Measurements from ENCODE around the gene RPL28. TPM values are rescaled to one million over a fixed set of nuclear protein-coding genes. Genes with fewer than 3 reads are reported as not detected.
A peak's percentile ranks its signal among the peaks of the same experiment; 100 is the strongest.

The RPL28 gene
- polyA plus RNA-seq, 4 donors, result 1,338 to 2,360 (median 2,018) TPM

DNA sequence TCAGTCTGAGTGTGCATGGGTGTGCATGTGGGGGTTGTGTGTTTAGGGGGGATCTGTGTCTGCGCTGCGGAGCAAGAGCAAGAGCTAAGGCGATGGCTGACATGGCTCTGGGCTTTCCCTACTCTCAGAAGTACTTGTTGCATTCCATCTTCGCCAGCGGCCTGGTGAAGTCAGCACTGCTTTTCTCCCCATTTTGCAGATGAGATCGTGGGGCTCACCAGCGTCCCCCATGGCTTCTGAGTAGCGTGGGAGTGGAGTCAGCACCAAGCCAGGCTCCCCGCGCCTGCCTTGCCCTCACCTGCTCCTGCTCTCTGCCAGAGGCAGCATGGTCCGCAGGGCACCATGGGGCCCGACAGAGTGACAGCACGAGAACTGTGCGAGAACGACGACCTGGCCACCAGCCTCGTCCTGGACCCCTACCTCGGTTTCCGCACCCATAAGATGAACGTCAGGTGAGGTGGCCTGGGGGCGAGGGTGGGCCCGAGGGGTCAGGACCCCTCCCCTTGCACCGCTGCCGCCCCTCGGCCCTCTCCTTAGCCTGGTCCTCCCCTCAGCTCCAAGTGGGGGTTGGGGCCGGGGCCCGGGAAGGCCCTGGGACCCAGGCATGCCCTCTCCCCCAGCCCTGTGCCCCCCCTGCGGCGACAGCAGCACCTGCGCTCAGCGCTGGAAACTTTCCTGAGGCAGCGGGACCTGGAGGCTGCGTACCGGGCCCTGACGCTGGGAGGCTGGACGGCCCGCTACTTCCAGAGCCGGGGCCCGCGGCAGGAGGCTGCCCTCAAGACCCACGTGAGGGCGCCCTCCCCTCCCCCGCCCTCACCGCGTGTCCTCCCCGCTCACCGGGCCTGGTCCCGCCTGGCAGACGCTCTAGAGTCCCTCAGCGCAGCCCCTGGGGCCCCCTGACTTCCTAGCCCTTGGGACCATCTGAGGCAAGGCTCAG, 43.9 kb upstream of the RPL28 start:
- FAIRE-seq (no peak), DNase-seq (no peak)
- WGBS, 3 donors, result 88 to 91% (median 89%) methylated on average over 40 to 50 of the region's 50 CpGs
- H3K9me3 ChIP-seq (ENCODE audit: control insufficient read depth in 2 of 2, insufficient read depth in 1 of 2, low read depth in 1 of 2, low read length in 1 of 2), result no peaks in the 10 kb centered on the region
- H3K4me3 ChIP-seq (ENCODE audit: low read depth in 1 of 3, low read length in 3 of 3), result peak overlapping the region in 1 of 3 donors; percentile 9
- H3K27me3 ChIP-seq (ENCODE audit: control insufficient read depth in 3 of 3, insufficient read depth in 3 of 3, low read length in 3 of 3), result no peaks in the 10 kb centered on the region
- peaks cover 0 to 47% (median under 1%) of the 10 kb centered on the region in 3 donors for H3K36me3 ChIP-seq (ENCODE audit: control insufficient read depth in 3 of 3, insufficient read depth in 2 of 3, low read depth in 1 of 3, low read length in 3 of 3)
- peaks cover 0 to 12% (median 4%) of the 10 kb centered on the region in 3 donors for H3K4me1 ChIP-seq (ENCODE audit: control insufficient read depth in 3 of 3, insufficient read depth in 2 of 3, low read depth in 1 of 3, low read length in 2 of 3)
- no peak overlapping the region for H3K27ac ChIP-seq (ENCODE audit: low read depth in 1 of 3, low read length in 2 of 3)

DNA sequence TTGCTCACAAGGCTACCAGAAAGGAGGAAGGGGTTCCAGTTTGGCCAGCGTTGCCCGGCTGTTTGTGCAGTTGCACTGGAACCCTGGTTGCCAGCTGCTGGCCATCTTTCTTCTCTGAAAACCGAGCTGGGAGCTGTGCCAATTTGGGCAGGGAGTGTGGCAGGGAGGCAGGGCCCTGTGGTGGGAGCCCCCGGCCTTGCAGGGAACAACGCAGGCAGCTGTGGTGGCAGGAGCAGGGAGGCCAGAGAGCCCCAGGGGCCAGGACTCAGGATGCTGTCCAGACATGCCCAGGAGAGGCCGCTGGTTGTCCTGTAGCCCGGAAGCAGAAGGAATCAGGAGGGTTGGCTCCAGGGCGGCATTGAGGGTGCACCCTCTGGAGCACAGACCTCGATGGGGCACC, 41.3 kb upstream of the RPL28 start:
- Histone ChIP-seq H3K9me3 (ENCODE audit: control insufficient read depth in 2 of 2, insufficient read depth in 1 of 2, low read depth in 1 of 2, low read length in 1 of 2) (no peaks in the 10 kb centered on the region), H3K27ac (ENCODE audit: low read depth in 1 of 3, low read length in 2 of 3) (no peak overlapping the region), H3K27me3 (ENCODE audit: control insufficient read depth in 3 of 3, insufficient read depth in 3 of 3, low read length in 3 of 3) (no peaks in the 10 kb centered on the region), H3K4me1 (ENCODE audit: control insufficient read depth in 3 of 3, insufficient read depth in 2 of 3, low read depth in 1 of 3, low read length in 2 of 3) (peaks cover 0 to 7% (median 4%) of the 10 kb centered on the region in 3 donors), H3K4me3 (ENCODE audit: low read depth in 1 of 3, low read length in 3 of 3) (no peak overlapping the region), H3K36me3 (ENCODE audit: control insufficient read depth in 3 of 3, insufficient read depth in 2 of 3, low read depth in 1 of 3, low read length in 3 of 3) (peaks cover 0 to 64% (median 5%) of the 10 kb centered on the region in 3 donors)
- no peak for FAIRE-seq
- 81 to 84% (median 83%) methylated on average over 9 of the region's 9 CpGs for WGBS, 3 donors
- no peak for DNase-seq

DNA sequence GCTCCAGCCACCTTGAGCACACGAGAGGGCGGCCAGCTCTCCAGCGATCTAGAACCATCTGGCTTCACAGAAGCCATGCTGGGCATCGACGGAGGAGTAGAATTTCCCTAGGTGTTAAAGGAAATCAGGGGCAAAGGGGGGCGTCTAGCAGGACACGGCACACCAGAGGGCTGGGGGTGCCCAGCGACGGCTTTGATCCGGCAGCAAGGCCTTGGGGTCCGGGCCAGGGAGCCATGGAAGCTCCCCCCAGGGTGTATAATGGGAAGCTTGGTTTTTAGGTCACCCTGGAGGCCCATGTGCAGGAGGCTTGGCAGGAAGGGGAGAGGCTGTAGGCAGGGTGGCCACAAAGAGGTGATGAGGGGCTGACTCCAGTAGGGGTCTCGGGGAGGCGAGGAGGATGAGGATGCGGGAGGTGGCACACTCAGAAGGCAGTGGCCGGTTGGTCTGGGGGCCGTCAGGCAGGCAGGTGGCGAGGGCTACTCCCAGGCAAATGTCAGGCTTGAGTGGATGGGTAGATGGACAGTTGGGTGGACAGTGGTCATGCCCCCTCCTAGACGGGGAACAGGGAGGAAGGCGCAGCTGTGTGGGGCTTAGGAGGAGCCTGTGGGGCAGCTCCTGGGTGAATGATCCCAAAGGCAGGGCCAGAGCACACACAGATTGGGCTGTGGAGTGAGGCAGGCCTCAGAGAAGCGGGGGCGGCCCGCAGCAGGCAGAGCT, 40.5 kb upstream of the RPL28 start:
- H3K4me1 ChIP-seq (ENCODE audit: control insufficient read depth in 3 of 3, insufficient read depth in 2 of 3, low read depth in 1 of 3, low read length in 2 of 3), result peaks cover 0 to 7% (median 4%) of the 10 kb centered on the region in 3 donors
- no peaks in the 10 kb centered on the region for H3K9me3 ChIP-seq (ENCODE audit: control insufficient read depth in 2 of 2, insufficient read depth in 1 of 2, low read depth in 1 of 2, low read length in 1 of 2)
- H3K36me3 ChIP-seq (ENCODE audit: control insufficient read depth in 3 of 3, insufficient read depth in 2 of 3, low read depth in 1 of 3, low read length in 3 of 3), result peaks cover 0 to 65% (median 5%) of the 10 kb centered on the region in 3 donors
- no peak overlapping the region for H3K27ac ChIP-seq (ENCODE audit: low read depth in 1 of 3, low read length in 2 of 3)
- WGBS, 3 donors, result 82 to 88% (median 87%) methylated on average over 22 of the region's 22 CpGs
- H3K27me3 ChIP-seq (ENCODE audit: control insufficient read depth in 3 of 3, insufficient read depth in 3 of 3, low read length in 3 of 3), result no peaks in the 10 kb centered on the region
- no peak for DNase-seq
- no peak overlapping the region for H3K4me3 ChIP-seq (ENCODE audit: low read depth in 1 of 3, low read length in 3 of 3)
- FAIRE-seq, result no peak

GRCh38 chr19:55345818-55346724, 39.7 kb upstream of the RPL28 start:
- no peak for FAIRE-seq
- no peak overlapping the region for H3K27ac ChIP-seq (ENCODE audit: low read depth in 1 of 3, low read length in 2 of 3)
- H3K36me3 ChIP-seq (ENCODE audit: control insufficient read depth in 3 of 3, insufficient read depth in 2 of 3, low read depth in 1 of 3, low read length in 3 of 3), result peaks cover 0 to 65% (median 5%) of the 10 kb centered on the region in 3 donors
- DNase-seq, result peak in 1 of 2 donors; percentile 42
- peaks cover 0 to 4% (median 2%) of the 10 kb centered on the region in 3 donors for H3K27me3 ChIP-seq (ENCODE audit: control insufficient read depth in 3 of 3, insufficient read depth in 3 of 3, low read length in 3 of 3)
- 83 to 85% (median 84%) methylated on average over 41 to 43 of the region's 43 CpGs for WGBS, 3 donors
- H3K4me1 ChIP-seq (ENCODE audit: control insufficient read depth in 3 of 3, insufficient read depth in 2 of 3, low read depth in 1 of 3, low read length in 2 of 3), result peaks cover 0 to 7% (median 0%) of the 10 kb centered on the region in 3 donors
- no peak overlapping the region for H3K4me3 ChIP-seq (ENCODE audit: low read depth in 1 of 3, low read length in 3 of 3)
- H3K9me3 ChIP-seq (ENCODE audit: control insufficient read depth in 2 of 2, insufficient read depth in 1 of 2, low read depth in 1 of 2, low read length in 1 of 2), result no peaks in the 10 kb centered on the region

GRCh38 chr19:55346725-55347441, 38.8 kb upstream of the RPL28 start:
- no peak overlapping the region for H3K4me3 ChIP-seq (ENCODE audit: low read depth in 1 of 3, low read length in 3 of 3)
- no peak for FAIRE-seq
- H3K9me3 ChIP-seq (ENCODE audit: control insufficient read depth in 2 of 2, insufficient read depth in 1 of 2, low read depth in 1 of 2, low read length in 1 of 2), result no peaks in the 10 kb centered on the region
- no peak for DNase-seq
- H3K27me3 ChIP-seq (ENCODE audit: control insufficient read depth in 3 of 3, insufficient read depth in 3 of 3, low read length in 3 of 3), result peaks cover 0 to 10% (median 8%) of the 10 kb centered on the region in 3 donors
- H3K36me3 ChIP-seq (ENCODE audit: control insufficient read depth in 3 of 3, insufficient read depth in 2 of 3, low read depth in 1 of 3, low read length in 3 of 3), result peaks cover 0 to 60% (median 5%) of the 10 kb centered on the region in 3 donors
- WGBS, 3 donors, result 89 to 93% (median 89%) methylated on average over 31 to 41 of the region's 41 CpGs
- peaks cover 0 to under 1% (median 0%) of the 10 kb centered on the region in 3 donors for H3K4me1 ChIP-seq (ENCODE audit: control insufficient read depth in 3 of 3, insufficient read depth in 2 of 3, low read depth in 1 of 3, low read length in 2 of 3)
- no peak overlapping the region for H3K27ac ChIP-seq (ENCODE audit: low read depth in 1 of 3, low read length in 2 of 3)

- FAIRE-seq, result no peak
- Histone ChIP-seq H3K27ac (ENCODE audit: low read depth in 1 of 3, low read length in 2 of 3) (no peak overlapping the region), H3K4me1 (ENCODE audit: control insufficient read depth in 3 of 3, insufficient read depth in 2 of 3, low read depth in 1 of 3, low read length in 2 of 3) (peaks cover 0 to 4% (median 0%) of the 10 kb centered on the region in 3 donors), H3K4me3 (ENCODE audit: low read depth in 1 of 3, low read length in 3 of 3) (no peak overlapping the region), H3K27me3 (ENCODE audit: control insufficient read depth in 3 of 3, insufficient read depth in 3 of 3, low read length in 3 of 3) (peaks cover 4 to 16% (median 14%) of the 10 kb centered on the region in 3 donors), H3K9me3 (ENCODE audit: control insufficient read depth in 2 of 2, insufficient read depth in 1 of 2, low read depth in 1 of 2, low read length in 1 of 2) (no peaks in the 10 kb centered on the region), H3K36me3 (ENCODE audit: control insufficient read depth in 3 of 3, insufficient read depth in 2 of 3, low read depth in 1 of 3, low read length in 3 of 3) (peaks cover 0 to 54% (median 5%) of the 10 kb centered on the region in 3 donors)
- DNase-seq, result no peak
- 80 to 90% (median 84%) methylated on average over 8 to 10 of the region's 10 CpGs for WGBS, 3 donors
These were observed 38.2 kb upstream of the RPL28 start for GRCh38 chr19:55347442-55348009.

- Histone ChIP-seq H3K36me3 (ENCODE audit: control insufficient read depth in 3 of 3, insufficient read depth in 2 of 3, low read depth in 1 of 3, low read length in 3 of 3) (peaks cover 0 to 44% (median 5%) of the 10 kb centered on the region in 3 donors), H3K27me3 (ENCODE audit: control insufficient read depth in 3 of 3, insufficient read depth in 3 of 3, low read length in 3 of 3) (peaks cover 4 to 26% (median 24%) of the 10 kb centered on the region in 3 donors), H3K4me3 (ENCODE audit: low read depth in 1 of 3, low read length in 3 of 3) (no peak overlapping the region), H3K9me3 (ENCODE audit: control insufficient read depth in 2 of 2, insufficient read depth in 1 of 2, low read depth in 1 of 2, low read length in 1 of 2) (no peaks in the 10 kb centered on the region), H3K27ac (ENCODE audit: low read depth in 1 of 3, low read length in 2 of 3) (no peak overlapping the region), H3K4me1 (ENCODE audit: control insufficient read depth in 3 of 3, insufficient read depth in 2 of 3, low read depth in 1 of 3, low read length in 2 of 3) (peaks cover 0 to 12% (median 2%) of the 10 kb centered on the region in 3 donors)
- 73 to 81% (median 80%) methylated on average over 22 of the region's 22 CpGs for WGBS, 3 donors
- FAIRE-seq (no peak), DNase-seq (no peak)
These were observed 37.3 kb upstream of the RPL28 start for GRCh38 chr19:55348317-55349034.

Measured in small intestine (tissue), 7 donors.